NCI-H1105 (cell line): ENCODE results near the gene SMIM38.

Experiments
- DNase-seq: peaks from one replicate; lab custom pipeline; 2025; lab: John Stamatoyannopoulos, UW

Gene SMIM38

GRCh38 chr11:69155302-69156234 lies at the start of gene SMIM38:
SMIM38 (plus strand) TSS chr11:69155935; CDS start chr11:69157847, 1,912 bp downstream.
- DNase-seq: no peak

GRCh38 chr11:69106031-69106811 lies 49.5 kb upstream of the SMIM38 start:
- no peak for DNase-seq

GRCh38 chr11:69107413-69107812 lies 48.3 kb upstream of the SMIM38 start:
- DNase-seq: no peak

GRCh38 chr11:69108030-69108429 lies 47.7 kb upstream of the SMIM38 start:
- DNase-seq: no peak

- DNase-seq: no peak
These were observed 47.2 kb upstream of the SMIM38 start for GRCh38 chr11:69108559-69108958.

GRCh38 chr11:69109101-69109500 lies 46.6 kb upstream of the SMIM38 start:
- no peak for DNase-seq

GRCh38 chr11:69110451-69110850 lies 45.3 kb upstream of the SMIM38 start:
- no peak for DNase-seq

- DNase-seq: no peak
These were observed 43.9 kb upstream of the SMIM38 start for GRCh38 chr11:69111624-69112542.

GRCh38 chr11:69113226-69113625 lies 42.5 kb upstream of the SMIM38 start:
- no peak for DNase-seq

GRCh38 chr11:69113646-69114340 lies 41.9 kb upstream of the SMIM38 start:
- DNase-seq: no peak

GRCh38 chr11:69114362-69114761 lies 41.4 kb upstream of the SMIM38 start:
- DNase-seq: no peak

GRCh38 chr11:69114811-69115523 lies 40.8 kb upstream of the SMIM38 start:
- no peak for DNase-seq

GRCh38 chr11:69115586-69116560 lies 39.9 kb upstream of the SMIM38 start:
- DNase-seq: no peak

GRCh38 chr11:69116671-69117070 lies 39.1 kb upstream of the SMIM38 start:
- no peak for DNase-seq

GRCh38 chr11:69119190-69119589 lies 36.5 kb upstream of the SMIM38 start:
- DNase-seq: no peak

- no peak for DNase-seq
These were observed 35.4 kb upstream of the SMIM38 start for GRCh38 chr11:69120096-69120875.

GRCh38 chr11:69121021-69121420 lies 34.7 kb upstream of the SMIM38 start:
- no peak for DNase-seq

- no peak for DNase-seq
These were observed 34.0 kb upstream of the SMIM38 start for GRCh38 chr11:69121621-69122325.
